Measurements from ENCODE around the gene JAKMIP1.

Gene JAKMIP1

GRCh38 chr4:6056976-6057766 is 143.2 kb downstream of the JAKMIP1 start:
- DNase-seq: no peak

- no peak for DNase-seq
Measured at GRCh38 chr4:6055436-6055835, 144.9 kb downstream of the JAKMIP1 start.

GRCh38 chr4:6055030-6055429 is 145.3 kb downstream of the JAKMIP1 start:
- no peak for DNase-seq

DNA sequence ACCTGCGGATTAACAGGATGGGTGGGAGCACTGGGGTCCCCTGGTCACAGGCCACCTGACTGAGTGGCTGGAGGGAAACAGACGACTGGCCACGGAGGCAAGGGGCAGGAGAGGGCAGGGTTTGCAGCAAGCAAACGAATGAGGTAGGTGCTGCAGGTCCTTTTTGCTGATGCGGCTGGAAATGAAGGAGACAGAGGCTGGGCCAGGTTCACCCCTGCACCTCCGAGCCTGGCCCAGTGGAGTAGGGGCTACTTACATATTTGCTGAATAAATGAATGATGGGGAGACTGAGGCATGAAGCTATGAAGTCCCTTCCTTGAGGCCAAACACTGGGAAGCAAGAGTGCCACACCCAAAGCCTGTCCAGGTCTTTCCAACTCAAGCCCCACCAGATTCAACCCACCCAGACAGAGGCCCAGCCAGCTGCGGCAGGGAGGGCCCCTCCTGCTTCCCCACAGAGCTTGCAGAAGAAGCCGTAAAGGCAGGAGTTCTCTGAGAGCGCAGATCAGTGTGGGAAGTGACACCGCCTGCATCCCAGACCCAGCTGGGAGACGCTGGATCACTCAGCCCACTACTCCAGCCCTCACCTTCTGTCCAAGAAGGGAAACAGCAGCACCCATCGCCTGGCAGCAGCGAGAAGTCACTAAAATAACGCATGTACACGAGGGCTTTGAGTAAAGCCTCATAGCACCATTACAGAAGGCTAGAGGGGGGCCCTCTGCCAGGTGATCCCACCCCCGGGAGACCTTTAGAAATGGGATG is 146.0 kb downstream of the JAKMIP1 start:
- no peak for DNase-seq

DNA sequence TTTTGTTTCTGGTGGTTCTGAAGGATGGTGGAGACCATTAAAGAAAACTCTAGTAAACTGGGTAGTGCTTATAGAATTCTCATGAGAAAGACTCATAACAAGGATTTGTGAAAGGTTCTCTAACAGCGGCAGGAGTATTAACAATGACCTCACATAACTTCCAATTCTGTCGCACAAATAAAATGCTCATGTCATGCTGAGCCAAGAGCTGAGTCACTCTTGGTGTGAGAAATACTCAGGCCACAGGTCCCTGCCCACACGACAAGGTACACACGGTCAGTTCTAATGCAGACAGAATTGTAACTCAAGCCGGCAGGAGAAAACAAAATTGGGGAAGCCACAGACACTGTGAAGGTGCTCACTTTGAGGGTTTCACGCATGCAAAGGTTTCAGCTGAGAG is 147.7 kb downstream of the JAKMIP1 start:
- DNase-seq: no peak

- no peak for DNase-seq
Measured at GRCh38 chr4:6050551-6050950, 149.8 kb downstream of the JAKMIP1 start.

DNA sequence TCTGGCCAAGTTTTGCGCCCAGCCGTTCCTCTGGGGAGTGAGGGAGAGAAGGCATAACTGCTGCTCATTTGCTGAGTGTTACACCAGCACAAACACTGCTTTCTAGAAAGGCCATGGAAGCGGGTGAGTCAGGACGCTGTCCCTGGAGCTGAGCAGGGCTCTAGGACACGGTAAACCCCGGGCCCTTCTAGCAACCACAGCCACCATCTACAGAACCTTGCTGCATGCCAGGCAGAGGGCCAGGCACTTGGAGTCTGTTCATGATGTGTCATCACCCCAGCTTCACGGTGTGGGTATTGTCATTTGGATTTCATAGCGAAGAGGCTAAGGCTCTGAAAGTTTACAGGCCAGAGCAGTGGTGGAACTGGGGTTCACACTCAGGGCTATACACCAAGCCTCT is 150.4 kb downstream of the JAKMIP1 start:
- DNase-seq: no peak

GRCh38 chr4:6049278-6049677 is 151.1 kb downstream of the JAKMIP1 start:
- no peak for DNase-seq

DNA sequence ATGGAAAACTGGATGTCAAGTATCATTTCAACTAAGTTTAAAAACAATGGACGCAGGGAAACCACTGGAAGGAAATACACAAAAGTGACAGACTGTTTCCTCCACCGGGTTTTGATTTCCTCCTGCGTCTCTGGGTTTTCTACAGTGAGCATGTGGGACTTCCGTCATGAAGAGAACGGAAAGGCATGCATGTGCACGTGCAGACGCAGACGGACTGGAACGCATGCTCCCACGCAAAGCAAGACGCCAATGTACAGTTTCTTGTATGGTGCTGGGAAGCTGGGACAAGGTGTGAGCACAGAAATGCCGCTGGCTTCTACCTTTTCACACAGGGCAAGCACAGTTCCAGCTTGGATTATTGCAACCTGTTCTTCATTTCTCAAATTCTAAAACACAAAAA is 151.8 kb downstream of the JAKMIP1 start:
- no peak for DNase-seq

DNA sequence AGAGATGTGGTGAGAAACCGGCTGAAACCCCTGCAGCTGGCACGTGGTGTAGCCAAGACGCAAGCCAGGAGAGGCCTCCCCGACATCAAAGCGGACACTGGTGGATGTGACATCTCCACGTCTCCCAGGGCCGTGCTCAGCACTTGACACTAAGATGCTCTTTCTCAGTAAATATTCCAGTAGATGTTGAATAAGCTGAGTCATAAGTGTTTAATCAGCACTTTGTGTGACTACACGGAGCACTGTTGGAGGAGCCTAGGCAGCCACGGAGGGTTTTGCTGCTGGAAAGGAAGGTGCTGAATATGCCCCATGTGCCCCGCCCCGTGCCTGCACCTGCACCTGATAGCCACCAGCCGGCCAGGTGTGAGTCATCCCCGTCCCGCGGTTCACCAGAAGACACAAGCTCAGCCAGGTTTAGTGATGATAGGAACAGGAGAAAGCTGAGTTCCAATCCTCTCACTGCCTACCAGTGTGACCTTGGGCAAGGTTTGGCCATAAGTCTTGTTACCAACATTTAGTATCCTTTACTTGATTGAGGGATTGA is 153.1 kb downstream of the JAKMIP1 start:
- no peak for DNase-seq

DNA sequence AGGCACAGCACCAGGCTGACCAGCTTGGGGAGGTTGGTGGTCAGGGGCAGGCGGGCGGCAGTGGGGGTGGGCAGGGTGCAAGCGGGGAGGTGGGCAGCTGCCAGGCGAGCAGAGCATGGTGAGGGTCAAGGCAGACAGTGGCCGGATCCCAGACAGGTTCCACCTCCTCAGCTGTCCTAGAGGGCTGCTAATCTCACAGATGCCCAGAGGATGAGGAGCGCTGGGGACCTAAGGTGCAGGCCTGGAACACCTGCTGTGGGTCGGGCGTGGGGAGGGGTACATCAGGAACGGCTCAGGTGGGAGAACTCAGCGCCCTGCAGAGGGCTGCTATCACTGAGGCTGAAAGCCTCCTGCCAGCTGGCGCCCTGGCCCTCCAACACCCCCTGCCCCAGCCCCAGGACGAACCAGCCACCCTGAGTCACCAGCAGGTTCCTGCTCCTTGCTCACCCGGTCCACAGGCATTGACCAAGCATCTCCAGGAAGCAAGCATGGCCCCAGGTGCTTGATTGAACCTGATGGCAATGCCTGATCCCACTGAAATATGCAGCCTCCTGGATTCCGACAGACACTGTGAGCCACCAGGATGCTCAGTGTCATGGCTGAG is 153.7 kb downstream of the JAKMIP1 start:
- DNase-seq: no peak

GRCh38 chr4:6044805-6045204 is 155.5 kb downstream of the JAKMIP1 start:
- DNase-seq: no peak

- no peak for DNase-seq
Measured at GRCh38 chr4:6044276-6044675, 156.1 kb downstream of the JAKMIP1 start.

DNA sequence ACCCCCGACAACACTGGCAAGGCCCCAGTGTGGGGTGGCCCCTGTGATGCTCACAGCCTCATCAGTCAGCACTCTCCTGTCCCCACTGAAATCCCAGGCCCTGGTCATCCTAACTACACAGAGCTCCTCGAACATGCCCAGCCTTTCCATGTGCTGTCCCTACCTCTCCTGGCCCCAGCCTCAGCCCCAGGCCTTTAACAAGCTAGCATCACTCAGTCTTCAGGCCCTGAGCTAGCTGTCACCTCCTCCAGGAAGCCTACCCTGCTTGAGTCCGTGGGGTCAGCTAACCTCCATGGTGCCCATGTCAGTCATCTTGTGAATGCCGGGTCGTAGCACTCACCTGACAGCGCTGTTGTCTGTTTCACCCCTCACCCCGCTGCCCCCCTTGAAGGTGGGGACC is 156.5 kb downstream of the JAKMIP1 start:
- DNase-seq: no peak

DNA sequence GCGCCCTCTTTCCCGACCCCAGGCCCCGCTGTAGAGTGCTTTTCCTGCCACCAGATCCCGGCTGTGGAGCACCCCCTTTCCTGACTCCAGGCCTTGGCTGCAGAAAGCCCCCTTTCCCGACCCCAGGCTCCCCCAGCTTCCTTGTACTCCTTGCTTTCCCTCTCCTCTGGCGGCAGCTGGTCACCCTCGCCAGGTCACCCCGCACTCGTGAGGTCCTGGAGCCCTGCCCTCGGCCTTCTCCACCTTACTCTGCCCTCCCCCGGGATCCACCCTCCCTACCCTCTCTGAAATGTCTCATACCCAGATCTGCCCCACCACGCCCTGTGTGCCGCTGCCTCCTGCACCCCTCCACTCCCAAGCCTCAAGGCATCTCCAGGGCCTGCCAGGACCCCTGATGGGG is 157.2 kb downstream of the JAKMIP1 start:
- no peak for DNase-seq

GRCh38 chr4:6042293-6043063 is 157.9 kb downstream of the JAKMIP1 start:
- DNase-seq: no peak

- no peak for DNase-seq
Measured at GRCh38 chr4:6041800-6042199, 158.5 kb downstream of the JAKMIP1 start.

- DNase-seq: no peak
Measured at GRCh38 chr4:6038711-6039110, 161.6 kb downstream of the JAKMIP1 start.

- DNase-seq: no peak
Measured at GRCh38 chr4:6035786-6036185, 164.6 kb downstream of the JAKMIP1 start.

DNA sequence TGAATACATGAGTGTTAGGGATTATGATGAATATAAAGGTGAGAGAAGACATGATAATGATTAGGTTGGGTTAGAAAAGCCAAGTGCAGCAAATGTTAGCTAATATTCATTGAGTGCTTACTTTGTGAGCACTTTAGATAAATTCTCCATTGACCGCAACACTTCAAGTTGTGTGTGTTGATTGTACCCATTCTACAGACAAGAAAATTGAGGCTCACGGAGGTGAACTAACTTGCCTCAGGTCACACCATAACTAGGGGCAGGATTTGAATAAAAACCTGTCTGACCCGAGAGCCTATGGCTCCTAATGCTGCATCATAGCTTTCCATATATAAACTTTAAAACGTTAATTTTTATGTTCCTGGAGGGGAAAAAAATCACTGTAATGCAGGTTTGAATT is 167.0 kb downstream of the JAKMIP1 start:
- no peak for DNase-seq

GRCh38 chr4:6032249-6033244 is 167.8 kb downstream of the JAKMIP1 start:
- no peak for DNase-seq

- no peak for DNase-seq
Measured at GRCh38 chr4:6031846-6032245, 168.5 kb downstream of the JAKMIP1 start.

All from activated T-cell treated with anti-CD3 and anti-CD28 coated beads, Interleukin-2, amount 50 U/mL, for 48 hours (primary cell).